GM12878 (cell line): ENCODE results near the gene ZNF341. TPM values are rescaled to one million over a fixed set of nuclear protein-coding genes. Genes with fewer than 3 reads are reported as not detected.

Experiments used
- ATAC-seq: fragments of 200-7000 bp; cut with Tn5 transposase; 3 replicates; pipeline ENCODE4 v1.9.1; 2020; ENCODE audit warnings: mild to moderate bottlenecking, moderate library complexity
- BruUV-seq: library from RNA; stranded (reverse); fragments of 400-500 nt; replicated peaks from 2 replicates; lab custom pipeline; 2021; lab: Mats Ljungman, UMichigan
- CTCF ChIA-PET: fragments of 300-600 bp; sonication (Branson Sonifier 250); formaldehyde crosslinking; extraction: SDS; loops from one replicate; lab custom pipeline; 2021; ENCODE audit warnings: inconsistent platforms; lab: Yijun Ruan, JAX
- POLR2A ChIA-PET: fragments of 350-600 bp; formaldehyde crosslinking; extraction: SDS; loops from one replicate; lab custom pipeline; 2021; ENCODE audit warnings: inconsistent platforms; lab: Charles Lee
- RAD21 ChIA-PET: fragments of 300-600 bp; sonication (Branson Sonifier 250); formaldehyde crosslinking; loops from one replicate; lab custom pipeline; 2023; ENCODE audit warnings: antibody characterized with exemption; ENCODE audit not compliant: unreplicated experiment; lab: Charles Lee
- SMC1A ChIA-PET: fragments of 300-600 bp; sonication (Branson Sonifier 250); formaldehyde crosslinking; loops from one replicate; lab custom pipeline; 2023; ENCODE audit not compliant: unreplicated experiment, uncharacterized antibody; lab: Charles Lee
- DNase-seq: peaks from one replicate; pipeline ENCODE4 v3.0.0-alpha.2; 2011; ENCODE audit warnings: low read depth, low spot score
- FAIRE-seq: peaks from 3 replicates; lab custom pipeline; 2011; peaks lifted over from hg19 to GRCh38; lab: Jason Lieb, UNC
- H2AFZ ChIP-seq: 2 replicates; pipeline ENCODE4 v1.6.0; 2011; ENCODE audit warnings: low read depth, low read length, control low read depth; ENCODE audit not compliant: control insufficient read depth
- H3K27ac ChIP-seq: 2 replicates; pipeline ENCODE4 v1.5.1; 2011; ENCODE audit warnings: control low read depth; ENCODE audit not compliant: control insufficient read depth, insufficient read depth
- H3K27me3 ChIP-seq, 2 experiments: replicated peaks in 1 of 2; 2 replicates each; pipeline versions ENCODE4 v1.6.0 to v1.6.1; 2011; ENCODE audit warnings: low read length in 1 of 2; ENCODE audit not compliant: control insufficient read depth in 2 of 2, insufficient read depth in 2 of 2
- H3K36me3 ChIP-seq, 2 experiments: 2 replicates each; pipeline ENCODE4 v1.5.1; 2011; ENCODE audit warnings: low read length in 1 of 2; ENCODE audit not compliant: control insufficient read depth in 2 of 2, insufficient read depth in 2 of 2
- H3K4me1 ChIP-seq: 2 replicates; pipeline ENCODE4 v1.6.1; 2011; ENCODE audit warnings: mild to moderate bottlenecking, low read length, moderate library complexity, mixed read lengths; ENCODE audit not compliant: control insufficient read depth, insufficient read depth
- H3K4me2 ChIP-seq: 2 replicates; pipeline ENCODE4 v1.6.0; 2011; ENCODE audit warnings: control low read depth; ENCODE audit not compliant: control insufficient read depth, insufficient read depth
- H3K4me3 ChIP-seq: fragments of 200-600 bp; sonication (generic); 2 replicates; pipeline ENCODE4 v1.5.1; 2016
- H3K79me2 ChIP-seq: 2 replicates; pipeline ENCODE4 v1.6.0; 2011; ENCODE audit warnings: low read length; ENCODE audit not compliant: control insufficient read depth, insufficient read depth
- H3K9ac ChIP-seq: 2 replicates; pipeline ENCODE4 v1.8.0; 2011; ENCODE audit warnings: low read length, control low read depth, mixed read lengths; ENCODE audit not compliant: control insufficient read depth, insufficient read depth
- H3K9me3 ChIP-seq: replicated peaks from 3 replicates; pipeline ENCODE4 v1.5.1; 2011; ENCODE audit warnings: mild to moderate bottlenecking, low read length; ENCODE audit not compliant: control insufficient read depth, insufficient read depth
- H4K20me1 ChIP-seq: 2 replicates; pipeline ENCODE4 v1.6.0; 2011; ENCODE audit not compliant: control insufficient read depth, insufficient read depth
- BACH1 ChIP-seq: fragments of 450-650 bp; IDR thresholded peaks from 2 replicates; pipeline ENCODE4 v1.6.1; 2017; ENCODE audit warnings: mild to moderate bottlenecking, borderline replicate concordance
- E2F4 ChIP-seq: IDR thresholded peaks from 2 replicates; pipeline ENCODE4 v1.6.1; 2012; ENCODE audit warnings: low read depth, low read length, improper control_type of control experiment
- MAX ChIP-seq: IDR thresholded peaks from 2 replicates; pipeline ENCODE4 v1.6.1; 2012; ENCODE audit warnings: low read depth, low read length, improper control_type of control experiment
- MLLT1 ChIP-seq: fragments of 450-650 bp; IDR thresholded peaks from 2 replicates; pipeline ENCODE4 v1.6.1; 2016; ENCODE audit warnings: mild to moderate bottlenecking
- PKNOX1 ChIP-seq: fragments of 450-650 bp; IDR thresholded peaks from 2 replicates; pipeline ENCODE4 v1.6.1; 2016; ENCODE audit warnings: mild to moderate bottlenecking
- WRNIP1 ChIP-seq: IDR thresholded peaks from 2 replicates; pipeline ENCODE4 v1.6.1; 2011; ENCODE audit warnings: low read depth, low read length, improper control_type of control experiment, borderline replicate concordance
- ZBED1 ChIP-seq: IDR thresholded peaks from 2 replicates; pipeline ENCODE4 v1.6.1; 2016; ENCODE audit warnings: borderline replicate concordance
- WGBS: methylation state at CpG from one replicate; pipeline ENCODE4 v1.1.6; 2016; ENCODE audit warnings: low lambda C conversion rate; ENCODE audit not compliant: insufficient replicate concordance, insufficient coverage; ENCODE audit errors: missing lambda C conversion rate; 5-methylcytosine and 5-hydroxymethylcytosine counted together
- in situ Hi-C: fragments of 300-500 bp; cut with MboI; formaldehyde crosslinking; loops from 9 replicates; pipeline ENCODE4 v1.14.3; 2018; ENCODE audit warnings: mixed read lengths
- intact Hi-C: fragments of 100-400 bp; cut with micrococcal nuclease; formaldehyde crosslinking; loops from one replicate; pipeline ENCODE4 v1.14.2; 2022; ENCODE audit not compliant: unreplicated experiment
- polyA plus RNA-seq, 11 experiments: library from polyadenylated mRNA; depleted of rRNA in 4 of 11; unstranded in 6 of 11; stranded (reverse) in 5 of 11; fragments of >200 nt; fragmentation: Nextera tagmentation in 4 of 11; fragmentation: Illumina TruSeq in 1 of 11; extraction: Ambion mirVana in 4 of 11; extraction: Trizol in 1 of 11; gene quantifications; 1 replicate in 1 of 11; 2 replicates in 10 of 11; pipeline versions ENCODE4 v1.2.1 to v1.2.3, GENCODE V29; 2011 to 2016; ENCODE audit warnings: inconsistent platforms in 2 of 11, missing spikeins in 2 of 11, low read depth in 1 of 11
- total RNA-seq, 4 experiments: library from RNA; depleted of rRNA in 3 of 4; stranded (reverse); fragments of >200 nt in 3 of 4; fragmentation: Illumina TruSeq in 1 of 4; extraction: Trizol in 1 of 4; gene quantifications; 2 replicates each; pipeline versions ENCODE4 v1.2.1 to v1.2.3, GENCODE V29; 2013 to 2021

The ZNF341 gene
- total and polyA plus RNA-seq, 10 of the 15 experiments (the other 5 are each of a cell fraction or from before 2014, with no cell fraction given): 0.18 to 5.0 (median 2.6) TPM

- DNase-seq: no peak
- Histone ChIP-seq H3K4me1 (no peaks in the 10 kb centered on the region), H3K4me3 (no peak overlapping the region), H3K27ac (no peak overlapping the region), H2AFZ (no peak overlapping the region), H3K36me3 (0 out of 4 replicates have a peak, but pooled peaks cover 0 to 2% of the 10 kb centered on the region in 2 experiments), H3K27me3 (no peaks in the 10 kb centered on the region), H3K79me2 (no peaks in the 10 kb centered on the region), H4K20me1 (no peaks in the 10 kb centered on the region), H3K9ac (no peak overlapping the region), H3K4me2 (no peak overlapping the region)
- no peak for ATAC-seq
- in situ Hi-C loops (no loop called here), intact Hi-C loops (no loop called here)
- POLR2A ChIA-PET: no interaction called here
- SMC1A ChIA-PET: no interaction called here
- RAD21 ChIA-PET: no interaction called here
- FAIRE-seq: no peak
- CTCF ChIA-PET: no interaction called here
- 80% methylated on average over 1 of the region's 2 CpGs for WGBS
- TF ChIP-seq PKNOX1 (no peak), MLLT1 (no peak), BACH1 (no peak), WRNIP1 (no peak), MAX (no peak), ZBED1 (no peak), E2F4 (no peak)
- TF ChIP-seq, all 136 proteins: peak for 0
- H3K9me3 ChIP-seq: no peaks in the 10 kb centered on the region
- BruUV-seq: no TSS peak
These were observed 22.4 kb upstream of the ZNF341 start for GRCh38 chr20:33709398-33709797.
